Measurements from ENCODE around the gene C1orf105. TPM values are rescaled to one million over a fixed set of nuclear protein-coding genes. Genes with fewer than 3 reads are reported as not detected.

Gene C1orf105
- total RNA-seq, 1 experiment from 2014 or later: not detected

GRCh38 chr1:172423336-172423735 is 2.9 kb downstream of the C1orf105 start:
- Mint-ChIP-seq H3K9me3 (no peaks in the 10 kb centered on the region), H3K27me3 (ENCODE audit: low read depth) (no peaks in the 10 kb centered on the region), H3K27ac (no peak overlapping the region), H3K4me1 (peaks cover 25% of the 10 kb centered on the region), H3K36me3 (no peaks in the 10 kb centered on the region), H3K4me3 (no peak overlapping the region)
- ATAC-seq (no peak), DNase-seq (ENCODE audit: low spot score) (no peak)
- CTCF ChIA-PET: no interaction called here
- POLR2A ChIA-PET: no interaction called here
- no peak for TF ChIP-seq CREB1 (CRISPR knock-in tag; IDR thresholded peaks at IDR 0.05)
- no peak for TF ChIP-seq PRRX2 (CRISPR knock-in tag; IDR thresholded peaks at IDR 0.05)
- TF ChIP-seq ZBTB21 (CRISPR knock-in tag; IDR thresholded peaks at IDR 0.05; ENCODE audit: borderline replicate concordance): no peak
- no peak for TF ChIP-seq ZNF263 (CRISPR knock-in tag; IDR thresholded peaks at IDR 0.05; ENCODE audit: low read depth)
- TF ChIP-seq ZNF121 (CRISPR knock-in tag; IDR thresholded peaks at IDR 0.05): no peak
- TF ChIP-seq TEAD1 (CRISPR knock-in tag; IDR thresholded peaks at IDR 0.05): no peak
- TF ChIP-seq TEAD4 (CRISPR knock-in tag; IDR thresholded peaks at IDR 0.05): no peak
- TF ChIP-seq E2F5 (CRISPR knock-in tag; IDR thresholded peaks at IDR 0.05): no peak
- no peak for TF ChIP-seq CTCF (IDR thresholded peaks at IDR 0.05)
- TF ChIP-seq IRF2 (CRISPR knock-in tag; IDR thresholded peaks at IDR 0.05; ENCODE audit: borderline replicate concordance, low read depth): no peak
- TF ChIP-seq RELA (CRISPR knock-in tag; IDR thresholded peaks at IDR 0.05; ENCODE audit: borderline replicate concordance): no peak
- no peak for TF ChIP-seq JUN (CRISPR knock-in tag; IDR thresholded peaks at IDR 0.05)

GRCh38 chr1:172425339-172425738 is 4.9 kb downstream of the C1orf105 start:
- Mint-ChIP-seq H3K36me3 (no peaks in the 10 kb centered on the region), H3K27ac (no peak overlapping the region), H3K4me1 (peaks cover 23% of the 10 kb centered on the region), H3K9me3 (no peaks in the 10 kb centered on the region), H3K4me3 (no peak overlapping the region), H3K27me3 (ENCODE audit: low read depth) (no peaks in the 10 kb centered on the region)
- POLR2A ChIA-PET: no interaction called here
- CTCF ChIA-PET: interaction anchor here (1.3 to 1.6 kb wide), 2 partner anchors 24 to 423 kb away, joined by 3 read pairs; no protein-coding TSS in a partner anchor
- no peak for DNase-seq (ENCODE audit: low spot score)
- ATAC-seq: no peak
- TF ChIP-seq MLX (CRISPR knock-in tag; IDR thresholded peaks at IDR 0.05) (no peak), SMAD4 (CRISPR knock-in tag; IDR thresholded peaks at IDR 0.05) (no peak), ZNF425 (CRISPR knock-in tag; conservative IDR thresholded peaks at IDR 0.05) (no peak), PREB (CRISPR knock-in tag; IDR thresholded peaks at IDR 0.05; ENCODE audit: borderline replicate concordance) (no peak), FOXP1 (CRISPR knock-in tag; IDR thresholded peaks at IDR 0.05; ENCODE audit: borderline replicate concordance) (no peak), USF1 (CRISPR knock-in tag; IDR thresholded peaks at IDR 0.05) (no peak), ESRRA (CRISPR knock-in tag; IDR thresholded peaks at IDR 0.05; ENCODE audit: borderline replicate concordance) (no peak), PRDM15 (CRISPR knock-in tag; IDR thresholded peaks at IDR 0.05) (no peak), ZNF671 (CRISPR knock-in tag; IDR thresholded peaks at IDR 0.05) (no peak), ETV6 (CRISPR knock-in tag; IDR thresholded peaks at IDR 0.05) (no peak), JAZF1 (CRISPR knock-in tag; IDR thresholded peaks at IDR 0.05) (no peak), NFYB (CRISPR knock-in tag; conservative IDR thresholded peaks at IDR 0.05; ENCODE audit: low read depth) (no peak), HMGA2 (CRISPR knock-in tag; IDR thresholded peaks at IDR 0.05) (no peak)
